Mesenteric fat pad (tissue), 1 donor: Measurements from ENCODE around the gene SPON1. TPM values are rescaled to one million over a fixed set of nuclear protein-coding genes. Genes with fewer than 3 reads are reported as not detected.
"Not testable (repeated sequence)": the region's sequence is repeated elsewhere in the genome, so short reads cannot be mapped to it uniquely, and the experiment has no call there.

Source experiments
- DNase-seq: peaks from one replicate; pipeline ENCODE4 v3.0.0-alpha.2; 2020; ENCODE audit warnings: low spot score
- total RNA-seq: library from RNA; stranded (reverse); fragmentation: NEBNext Ultra II Directional; extraction: Animal tissue kit (Norgen Biotek cat#: 25700); gene quantifications from one replicate; pipeline ENCODE4 v1.2.1, GENCODE V29; 2021
- donor health status: DM: yes; HTN: yes; CAD: no.

Gene SPON1
- total RNA-seq, 1 donor from 2014 or later: 123 TPM

DNA sequence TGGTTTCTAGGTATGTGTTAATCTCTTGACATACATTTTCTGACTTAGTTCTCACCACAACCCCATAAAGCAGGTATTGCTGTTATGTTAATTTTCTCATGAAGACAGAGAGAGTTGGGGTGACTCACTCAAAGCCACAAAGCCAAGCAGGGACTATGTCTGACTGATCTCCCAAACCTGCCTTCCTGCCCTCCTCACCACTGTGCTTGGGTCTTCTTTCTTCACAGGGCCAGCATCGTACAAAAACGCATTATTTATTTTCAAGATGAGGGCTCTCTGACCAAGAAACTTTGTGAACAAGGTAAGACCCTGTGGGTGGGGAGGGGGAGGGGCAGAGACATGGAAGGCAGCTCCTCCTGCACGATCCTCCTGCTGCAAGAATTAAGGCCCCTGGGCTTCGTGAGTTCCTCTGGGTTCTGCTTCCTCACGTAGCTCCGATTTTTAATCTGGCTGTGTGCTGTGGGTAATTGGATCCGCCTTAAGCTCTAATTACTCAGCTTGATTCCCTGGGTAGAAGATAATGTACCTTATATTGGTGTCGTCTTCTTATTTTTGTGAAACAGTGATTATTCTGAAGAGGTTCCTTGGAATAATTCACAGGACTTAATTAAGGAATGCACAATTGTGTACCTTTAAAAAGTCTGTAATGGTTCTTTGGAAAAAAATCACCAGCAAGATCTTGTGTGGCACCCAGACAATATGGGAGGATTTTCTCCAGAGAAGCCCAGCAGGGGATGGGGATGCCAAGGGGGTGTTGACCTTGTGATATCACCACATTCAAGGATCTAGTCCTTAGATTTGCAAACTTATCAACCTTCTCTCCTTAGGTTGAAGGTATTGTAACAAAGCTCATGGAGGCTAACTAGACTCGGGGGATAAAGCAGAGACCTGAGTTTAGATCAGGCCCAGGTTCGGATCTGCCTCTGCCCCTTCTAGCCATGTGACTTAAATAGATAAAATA, 112.9 kb downstream of the SPON1 start:
- DNase-seq: no peak

DNA sequence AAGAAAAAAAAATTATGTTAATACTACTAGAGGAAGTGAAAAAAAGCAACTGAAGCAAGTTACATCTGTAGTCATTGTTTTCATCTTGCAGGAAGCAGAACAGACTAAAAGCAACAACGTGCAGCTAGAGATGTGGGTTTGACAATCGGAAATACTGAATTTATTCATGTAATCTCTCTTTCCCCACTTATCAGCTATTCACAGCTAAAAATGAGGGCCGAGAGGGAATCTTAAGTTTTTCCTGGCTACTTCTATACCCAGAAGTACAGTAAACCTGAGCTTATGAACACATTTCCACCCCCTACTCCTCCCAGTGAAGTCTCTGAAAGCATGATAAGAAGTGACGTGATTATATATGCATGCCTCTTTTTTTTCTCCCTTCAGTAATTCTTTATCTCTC, 116.5 kb downstream of the SPON1 start:
- no peak for DNase-seq

DNA sequence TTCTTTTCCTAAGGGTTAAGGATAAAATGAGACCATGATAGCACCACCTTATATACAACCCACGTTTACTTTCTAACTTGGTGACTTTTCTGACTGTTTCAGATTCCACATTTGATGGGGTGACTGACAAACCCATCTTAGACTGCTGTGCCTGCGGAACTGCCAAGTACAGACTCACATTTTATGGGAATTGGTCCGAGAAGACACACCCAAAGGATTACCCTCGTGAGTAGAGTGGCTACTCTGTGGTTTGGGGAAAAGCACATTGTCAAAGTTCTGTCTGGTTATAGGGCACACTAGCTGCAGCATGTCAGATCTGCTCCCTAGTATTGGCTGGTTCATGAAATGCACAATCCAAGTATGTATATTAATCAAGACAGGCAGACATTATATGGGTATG, 117.3 kb downstream of the SPON1 start:
- no peak for DNase-seq

DNA sequence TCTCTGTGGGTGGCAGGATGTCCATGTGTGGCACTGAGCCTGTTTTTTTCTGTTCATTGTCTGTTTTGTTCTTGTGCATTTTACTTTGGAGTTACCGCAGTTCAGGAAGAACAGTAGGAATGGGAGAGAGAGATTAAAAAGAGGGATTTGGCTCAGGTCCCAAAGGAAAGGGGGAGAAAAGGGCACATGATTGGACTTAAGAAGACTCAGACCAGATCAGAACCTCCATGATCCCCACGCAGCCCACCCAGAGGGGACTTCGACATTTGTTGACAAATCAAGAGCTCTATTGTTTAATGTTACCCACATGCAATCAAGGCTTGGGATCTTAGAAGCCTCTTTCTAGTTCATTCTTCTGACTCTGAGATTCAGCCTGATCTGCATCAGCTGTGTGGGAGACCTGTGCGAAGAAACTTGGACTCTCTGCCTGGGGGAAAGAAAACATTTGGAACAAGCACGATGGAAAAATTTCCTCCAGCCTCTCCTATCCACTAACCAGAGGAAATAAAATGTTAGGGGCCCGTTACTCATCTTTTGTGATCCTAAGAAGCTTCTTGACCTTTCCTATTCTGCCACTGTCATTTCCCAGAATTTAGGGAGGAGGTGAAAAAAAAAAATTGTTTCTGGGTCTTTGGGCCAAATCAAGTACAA, 119.2 kb downstream of the SPON1 start:
- no peak for DNase-seq

DNA sequence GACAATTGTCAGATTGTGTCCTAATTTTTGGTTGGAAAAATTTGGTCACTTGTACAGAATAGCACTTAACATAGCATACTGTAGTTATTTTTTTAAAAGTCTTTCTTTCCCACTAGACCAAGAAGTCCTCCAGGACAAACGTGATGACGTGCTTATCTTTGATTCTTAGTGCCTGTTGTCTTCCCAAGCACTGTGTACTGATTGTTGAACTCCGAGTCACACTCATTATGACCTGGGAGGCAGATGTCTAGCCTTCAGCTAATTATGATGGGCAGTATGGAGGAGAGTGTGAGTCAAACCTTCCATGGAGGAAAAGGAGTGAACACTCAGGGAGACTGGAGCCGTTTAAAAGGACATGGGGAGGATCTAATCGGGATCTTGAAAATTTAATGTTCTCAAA, 119.8 kb downstream of the SPON1 start:
- DNase-seq: no peak

DNA sequence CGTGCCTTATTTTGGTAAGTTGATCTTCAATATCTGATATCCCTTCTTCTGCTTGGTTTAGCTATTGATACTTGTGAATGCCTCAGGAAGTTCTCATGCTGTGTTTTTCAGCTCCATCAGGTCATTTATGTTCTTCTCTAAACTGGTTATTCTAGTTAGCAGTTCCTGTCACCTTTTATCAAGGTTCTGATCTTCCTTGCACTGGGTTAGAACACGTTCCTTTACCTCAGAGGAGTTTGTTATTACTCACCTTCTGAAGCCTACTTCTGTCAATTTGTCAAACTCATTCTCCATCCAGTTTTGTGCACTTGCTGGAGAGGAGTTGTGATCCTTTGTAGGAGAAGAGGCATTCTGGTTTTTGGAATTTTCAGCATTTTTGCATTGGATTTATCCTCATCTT, 126.3 kb downstream of the SPON1 start:
- DNase-seq: not testable (repeated sequence)

DNA sequence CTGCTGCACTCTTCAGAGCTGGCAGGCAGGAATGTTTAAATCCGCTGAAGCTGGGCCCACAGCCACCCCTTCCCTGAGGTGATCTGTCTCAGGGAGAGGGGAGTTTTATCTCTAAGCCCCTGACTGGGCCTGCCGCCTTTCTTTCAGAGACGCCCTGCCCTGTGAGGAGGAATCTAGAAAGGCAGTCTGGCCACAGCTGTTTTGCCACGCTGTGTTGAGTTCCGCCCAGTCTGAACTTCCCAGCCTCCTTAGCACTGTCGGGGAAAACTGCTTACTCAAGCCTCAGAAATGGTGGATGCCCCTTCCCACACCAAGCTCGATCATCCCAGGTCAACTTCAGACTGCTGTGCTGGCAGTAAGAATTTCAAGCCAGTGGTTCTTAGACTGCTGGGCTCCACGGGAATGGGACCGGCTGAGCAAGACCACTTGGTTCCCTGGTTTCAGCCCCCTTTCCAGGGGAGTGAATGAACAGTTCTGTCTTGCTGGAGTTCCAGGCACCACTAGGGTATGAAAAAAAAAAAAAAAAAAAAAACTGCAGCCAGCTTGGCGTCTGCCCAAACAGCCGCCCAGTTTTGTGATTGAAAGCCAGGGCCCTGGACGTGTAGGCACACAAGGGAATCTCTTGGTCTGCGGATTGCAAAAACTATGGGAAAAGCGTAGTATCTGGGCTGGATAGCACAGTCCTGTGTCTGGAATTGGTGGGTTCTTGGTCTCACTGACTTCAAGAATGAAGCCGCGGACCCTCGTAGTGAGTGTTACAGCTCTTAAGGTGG, 127.4 kb downstream of the SPON1 start:
- DNase-seq: no peak

DNA sequence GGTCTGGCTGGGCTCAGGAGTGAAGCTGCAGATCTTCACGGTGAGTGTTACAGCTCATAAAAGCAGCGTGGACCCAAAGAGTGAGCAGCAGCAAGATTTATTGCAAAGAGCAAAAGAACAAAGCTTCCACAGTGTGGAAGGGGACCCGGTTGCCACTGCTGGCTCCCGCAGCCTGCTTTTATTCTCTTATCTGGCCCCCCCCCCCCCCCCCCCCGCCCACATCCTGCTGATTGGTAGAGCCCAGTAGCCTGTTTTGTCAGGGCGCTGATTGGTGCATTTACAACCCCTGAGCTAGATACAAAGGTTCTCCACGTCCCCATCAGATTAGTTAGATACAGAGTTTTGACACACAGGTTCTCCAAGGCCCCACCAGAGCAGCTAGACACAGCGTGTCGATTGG, 128.1 kb downstream of the SPON1 start:
- not testable (repeated sequence) for DNase-seq

DNA sequence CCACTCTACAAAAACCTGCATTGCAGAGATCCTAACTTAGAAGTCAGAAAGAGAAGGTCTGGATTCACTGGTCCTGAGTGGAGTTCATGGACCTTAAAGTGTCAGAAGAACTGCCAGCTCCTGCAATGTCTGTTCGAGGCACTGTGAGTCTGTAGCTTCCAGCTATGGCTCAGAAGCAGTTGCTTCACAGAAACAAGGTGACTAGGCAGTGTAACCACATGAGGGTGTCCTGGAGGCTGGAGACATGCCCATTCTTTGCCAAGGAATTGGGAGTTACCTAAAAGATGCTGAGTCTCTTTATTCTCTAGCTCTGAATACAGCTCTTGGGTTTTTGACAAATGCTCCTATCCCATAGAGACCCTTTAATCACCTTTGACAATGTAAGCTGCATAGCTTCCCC, 130.5 kb downstream of the SPON1 start:
- no peak for DNase-seq

DNA sequence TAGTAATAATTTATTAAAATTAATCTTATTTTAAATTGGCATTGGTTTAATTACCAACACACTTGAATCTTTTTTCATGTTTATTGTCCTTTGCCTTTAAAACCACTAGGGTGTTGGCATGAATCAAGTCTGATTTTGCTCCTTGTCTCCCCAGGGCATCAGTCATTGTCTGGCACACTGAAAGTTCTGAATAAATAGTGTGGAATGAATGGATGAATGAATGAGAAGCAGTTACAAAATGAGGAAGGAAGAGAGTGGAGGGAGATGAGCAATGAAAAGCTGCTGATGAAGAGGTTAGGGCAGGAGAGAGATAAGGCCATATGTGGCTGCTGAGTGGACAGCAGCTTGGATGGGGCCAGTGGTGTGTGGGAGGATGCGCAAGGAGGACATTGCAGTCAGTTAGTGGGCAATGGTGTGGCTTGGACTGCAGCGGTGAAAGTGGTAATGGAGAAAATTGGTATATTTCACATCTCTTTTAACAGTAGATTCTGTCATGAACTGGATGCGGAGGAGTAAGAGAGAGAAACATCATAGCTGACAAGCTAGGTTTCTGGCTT, 132.0 kb downstream of the SPON1 start:
- DNase-seq: no peak

DNA sequence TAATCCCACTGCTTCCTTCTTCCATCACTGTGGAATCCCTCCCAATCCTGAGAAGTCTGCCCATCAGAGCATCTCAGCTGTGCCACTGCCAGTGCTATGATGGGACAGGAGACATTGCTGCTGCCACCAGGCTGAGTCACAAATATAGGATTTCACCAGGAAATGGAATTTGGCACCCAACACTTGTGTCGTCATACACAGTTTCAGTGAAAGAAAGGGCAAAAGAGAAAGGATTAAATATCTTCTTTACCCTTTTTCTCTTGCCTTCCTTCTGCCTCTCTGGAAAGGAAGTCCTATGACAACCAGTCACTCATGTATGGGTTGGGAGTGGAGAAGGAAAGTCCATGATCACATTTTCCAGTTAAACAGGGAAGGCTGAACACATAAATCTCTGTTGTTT, 133.4 kb downstream of the SPON1 start:
- no peak for DNase-seq

DNA sequence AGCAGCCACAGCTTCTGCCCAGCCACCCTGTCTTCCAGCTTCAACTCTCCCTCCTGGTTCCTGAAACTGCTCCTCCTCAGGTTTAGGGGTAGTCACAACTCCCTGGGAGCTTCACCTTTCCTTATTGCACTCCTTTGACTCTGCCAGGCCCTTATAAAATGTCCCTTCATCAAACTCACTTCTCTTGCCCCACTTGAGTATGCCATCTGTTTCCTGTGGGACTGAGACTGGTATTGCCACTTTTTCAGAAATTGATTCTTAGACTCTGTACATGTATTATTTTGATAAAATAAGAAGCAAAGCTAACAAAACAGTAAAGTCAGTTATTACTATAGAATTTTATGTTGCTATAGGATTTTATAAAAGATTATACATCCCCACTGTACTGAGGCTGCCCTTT, 134.1 kb downstream of the SPON1 start:
- no peak for DNase-seq

DNA sequence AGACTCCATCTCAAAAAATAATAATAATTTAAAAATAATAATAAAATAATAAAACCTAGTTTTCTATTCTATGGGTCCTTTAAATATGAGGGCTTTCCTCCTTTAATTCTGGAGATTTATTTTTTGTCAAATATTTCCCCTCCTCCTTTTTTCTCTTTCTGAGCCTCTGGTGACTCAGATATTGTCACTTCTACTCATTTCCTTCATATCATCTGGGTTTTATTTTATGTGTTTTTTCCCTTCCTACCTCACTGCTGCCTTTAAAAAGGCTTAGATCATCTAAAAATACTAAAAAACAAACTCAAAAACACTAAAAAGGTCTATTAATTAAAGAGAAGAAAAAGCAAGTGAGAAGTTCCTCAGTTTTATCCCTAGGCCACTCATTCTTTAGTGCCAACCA, 138.9 kb downstream of the SPON1 start:
- no peak for DNase-seq

DNA sequence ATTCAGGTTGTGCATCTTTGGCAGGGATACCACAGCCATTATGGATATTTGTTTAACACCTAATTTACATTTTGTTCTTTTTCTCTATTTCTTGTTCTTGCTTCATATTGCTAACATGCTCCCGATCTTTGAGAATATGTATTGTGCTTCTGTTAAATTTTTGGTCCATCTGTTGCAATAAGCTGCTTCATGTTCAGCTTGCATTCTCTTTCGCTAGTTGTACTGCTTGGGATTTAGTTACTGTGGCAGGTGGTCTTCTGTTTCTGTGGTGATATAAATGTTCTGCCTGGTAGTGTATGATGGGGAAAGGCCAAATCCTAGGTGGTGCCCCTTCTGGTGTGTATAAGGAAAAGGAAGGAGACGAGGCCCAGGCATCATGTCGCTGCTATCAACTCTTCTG, 140.2 kb downstream of the SPON1 start:
- no peak for DNase-seq

DNA sequence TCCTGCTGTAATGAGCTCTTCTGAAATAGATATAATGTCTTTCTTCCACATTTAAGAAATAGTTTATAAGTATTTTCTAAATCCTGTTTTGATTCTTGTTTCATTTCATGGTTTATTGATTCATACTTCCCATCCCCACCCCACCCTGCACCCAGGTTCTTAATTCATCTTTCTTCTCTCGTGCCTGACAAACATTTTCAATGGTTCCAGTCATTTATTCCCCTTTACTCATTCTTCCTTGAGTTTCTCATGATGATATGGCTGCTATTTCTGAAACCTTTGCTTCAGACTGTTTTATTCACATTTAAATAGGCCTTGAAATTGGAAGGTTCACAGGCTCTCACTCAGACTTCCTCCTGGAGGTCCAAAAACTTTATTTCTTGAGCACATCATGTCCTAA, 142.9 kb downstream of the SPON1 start:
- DNase-seq: no peak

DNA sequence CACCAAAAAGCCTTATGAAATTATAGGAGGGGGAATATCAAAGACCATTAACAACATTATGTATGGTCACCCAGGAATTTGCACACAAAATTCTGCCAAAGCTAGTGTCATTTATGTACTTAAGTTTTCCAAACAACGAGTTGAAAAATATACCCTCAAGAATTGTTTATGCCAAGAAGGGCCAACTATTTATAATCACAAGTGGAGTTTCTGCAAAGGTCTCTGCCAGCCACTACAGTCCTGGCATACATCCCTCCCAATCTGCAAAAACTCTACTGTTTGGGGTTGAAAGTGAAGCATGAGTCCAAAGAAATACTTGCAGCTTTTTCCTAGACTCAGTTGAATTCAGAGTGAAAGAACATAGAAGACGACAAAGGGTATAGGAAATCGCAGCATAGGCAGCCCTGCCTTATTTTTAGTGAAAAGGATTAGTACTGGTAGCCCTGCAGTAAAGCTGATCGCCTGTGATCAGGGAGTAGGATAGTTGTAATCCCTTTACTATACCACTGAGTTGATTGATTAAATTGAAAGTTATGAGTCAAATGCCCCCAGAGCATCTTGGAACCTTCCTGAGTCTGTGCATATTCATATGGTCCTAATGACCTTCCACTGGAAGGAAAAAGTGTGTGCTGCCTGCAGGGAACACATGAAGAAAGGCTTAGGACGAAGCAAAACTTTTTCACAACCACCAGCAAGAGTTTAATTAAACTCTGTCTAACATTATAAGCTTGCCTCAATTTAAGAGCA, 144.0 kb downstream of the SPON1 start:
- no peak for DNase-seq

DNA sequence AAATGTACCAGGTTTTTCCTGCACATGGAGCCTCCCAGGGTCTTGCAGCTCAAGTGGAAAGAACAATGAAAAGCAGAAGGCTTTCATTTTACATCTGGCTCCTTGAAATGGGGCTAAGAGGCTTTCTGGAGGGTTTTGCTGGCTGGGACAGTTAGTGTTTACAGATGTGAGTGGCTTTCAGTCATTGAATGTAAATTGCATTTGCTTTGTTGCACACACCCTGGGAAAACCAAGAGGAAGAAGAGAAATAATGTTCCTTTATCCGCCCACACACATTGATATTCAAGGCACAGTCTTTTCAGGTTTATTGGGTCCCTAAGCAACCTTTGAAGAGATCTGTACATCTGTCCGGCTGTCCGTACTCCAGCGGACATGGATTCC, 144.5 kb downstream of the SPON1 start:
- no peak for DNase-seq

DNA sequence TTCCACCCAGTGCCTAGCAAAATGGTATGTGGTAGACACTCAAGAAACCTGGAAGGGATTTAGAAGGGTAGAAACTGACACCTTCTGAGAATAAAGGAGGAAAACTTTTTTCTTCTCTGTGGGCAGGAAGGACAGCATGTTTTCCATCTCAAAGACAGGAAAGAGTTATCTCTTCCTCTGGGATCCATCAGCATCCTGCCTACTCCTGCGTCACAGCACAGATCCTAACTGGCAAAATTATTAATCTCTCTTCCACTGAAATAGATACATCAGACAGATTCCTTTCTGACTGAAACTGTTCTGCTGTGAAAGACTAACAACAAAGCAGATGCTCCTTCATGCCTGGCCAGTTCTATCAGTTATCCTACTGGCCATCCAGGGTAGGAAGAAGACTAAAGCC, 147.2 kb downstream of the SPON1 start:
- no peak for DNase-seq

DNA sequence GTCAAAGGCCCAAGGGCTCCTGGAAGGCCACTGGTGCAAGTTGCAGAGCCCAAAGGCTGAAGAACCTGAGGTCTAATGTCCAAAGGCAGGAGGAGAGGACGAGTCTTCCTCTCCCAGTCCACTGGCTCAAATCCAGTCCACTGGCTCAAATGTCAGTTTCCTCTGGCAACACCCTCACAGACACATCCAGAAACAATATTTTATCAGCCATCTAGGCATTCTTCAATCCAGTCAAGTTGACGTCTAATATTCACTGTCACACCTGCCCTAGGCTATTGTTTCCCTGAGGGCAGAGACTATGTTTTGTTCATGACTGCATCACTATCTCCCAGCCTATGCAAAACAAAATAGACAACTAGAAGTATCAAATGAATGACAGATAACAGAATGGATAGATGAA, 148.1 kb downstream of the SPON1 start:
- DNase-seq: no peak

DNA sequence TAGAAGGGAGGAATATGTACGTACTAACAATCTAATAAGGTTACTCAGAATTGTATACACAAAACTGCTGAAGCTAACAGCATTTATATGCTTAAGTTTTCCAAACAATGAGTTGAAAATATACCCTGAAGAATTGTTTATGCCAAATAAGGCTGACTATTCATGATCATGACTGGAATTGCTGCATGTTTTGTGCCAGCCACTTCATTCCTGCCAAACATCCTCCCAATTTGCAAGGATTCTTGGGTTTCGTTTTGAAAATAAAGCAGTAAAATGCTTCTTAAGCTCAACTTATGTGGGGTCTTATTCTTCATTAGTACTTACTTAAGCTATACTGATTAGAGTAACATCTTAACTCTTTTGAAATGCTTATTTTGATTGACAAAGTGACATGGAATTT, 149.0 kb downstream of the SPON1 start:
- DNase-seq: no peak

DNA sequence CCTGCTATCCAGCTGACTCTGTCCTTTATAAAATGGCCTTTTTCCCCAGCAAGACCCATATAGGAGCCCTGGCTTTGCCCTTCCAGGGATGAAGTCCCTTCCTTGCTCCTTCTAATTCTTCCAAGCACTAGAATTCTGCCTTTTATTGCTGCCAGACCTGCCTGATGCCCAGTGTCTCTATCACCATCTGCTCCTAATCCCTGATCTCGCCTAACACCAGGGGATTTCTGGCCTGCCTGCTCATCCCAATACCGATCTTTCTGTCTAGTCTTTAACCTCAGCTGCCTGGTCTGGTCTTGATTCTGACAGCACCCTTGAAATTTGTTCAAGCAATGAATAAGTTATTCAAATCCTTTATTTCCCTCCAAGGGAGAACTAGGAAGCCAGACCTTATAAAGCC, 150.2 kb downstream of the SPON1 start:
- no peak for DNase-seq
